Measurements from ENCODE around the gene FOXN4.

FOXN4 gene

GRCh38 chr12:109239691-109240090 is 69.4 kb downstream of the FOXN4 start:
- in situ Hi-C loops (cut with MboI; ENCODE audit: low pct_unique_long_range_greater_than_20kb, low sequenced_read_pairs), result no loop called here

GRCh38 chr12:109239179-109239578 is 69.9 kb downstream of the FOXN4 start:
- in situ Hi-C loops (cut with MboI; ENCODE audit: low pct_unique_long_range_greater_than_20kb, low sequenced_read_pairs), result no loop called here
- DNase-seq, result no peak

More at GRCh38 chr12:109239691-109240090, 69.4 kb downstream of the FOXN4 start:
- DNase-seq, result no peak

- DNase-seq, result no peak
- in situ Hi-C loops (cut with MboI; ENCODE audit: low pct_unique_long_range_greater_than_20kb, low sequenced_read_pairs), result no loop called here
Measured at GRCh38 chr12:109236257-109236656, 72.8 kb downstream of the FOXN4 start.

- in situ Hi-C loops (cut with MboI; ENCODE audit: low pct_unique_long_range_greater_than_20kb, low sequenced_read_pairs), result no loop called here
- no peak for DNase-seq
Measured at GRCh38 chr12:109234012-109234411, 75.1 kb downstream of the FOXN4 start.

GRCh38 chr12:109232731-109233130 is 76.4 kb downstream of the FOXN4 start:
- DNase-seq, result no peak
- in situ Hi-C loops (cut with MboI; ENCODE audit: low pct_unique_long_range_greater_than_20kb, low sequenced_read_pairs), result no loop called here

GRCh38 chr12:109230193-109230592 is 78.9 kb downstream of the FOXN4 start:
- in situ Hi-C loops (cut with MboI; ENCODE audit: low pct_unique_long_range_greater_than_20kb, low sequenced_read_pairs), result no loop called here
- DNase-seq, result no peak

- DNase-seq, result no peak
- in situ Hi-C loops (cut with MboI; ENCODE audit: low pct_unique_long_range_greater_than_20kb, low sequenced_read_pairs), result no loop called here
Measured at GRCh38 chr12:109228664-109229063, 80.4 kb downstream of the FOXN4 start.

All from KBM-7 (cell line).